AG09319 (cell line): ENCODE data around the gene CORO2B.

Experiments
- DNase-seq: peaks from one replicate; pipeline ENCODE4 v3.0.0-alpha.2; 2010; ENCODE audit warnings: low read depth; ENCODE audit errors: extremely low read depth
- CTCF ChIP-seq: IDR thresholded peaks from 2 replicates; pipeline ENCODE4 v1.5.1; 2011; ENCODE audit warnings: low read depth, mild to moderate bottlenecking, inconsistent platforms, low read length, moderate library complexity

CORO2B gene

GRCh38 chr15:68712886-68713285 is 134.1 kb downstream of the CORO2B start:
- no peak for DNase-seq
- no peak for TF ChIP-seq CTCF

GRCh38 chr15:68713874-68714273 is 135.1 kb downstream of the CORO2B start:
- no peak for DNase-seq
- no peak for TF ChIP-seq CTCF

- no peak for DNase-seq
- no peak for TF ChIP-seq CTCF
Measured at GRCh38 chr15:68715111-68715510, 136.3 kb downstream of the CORO2B start.

GRCh38 chr15:68717951-68718350 is 139.2 kb downstream of the CORO2B start:
- no peak for DNase-seq
- no peak for TF ChIP-seq CTCF

- TF ChIP-seq CTCF = no peak
- no peak for DNase-seq
Measured at GRCh38 chr15:68718468-68718867, 139.7 kb downstream of the CORO2B start.

GRCh38 chr15:68719051-68719450 is 140.3 kb downstream of the CORO2B start:
- DNase-seq = no peak
- no peak for TF ChIP-seq CTCF

- no peak for DNase-seq
Measured at GRCh38 chr15:68719672-68720071, 140.9 kb downstream of the CORO2B start.

More at GRCh38 chr15:68719672-68720071, 140.9 kb downstream of the CORO2B start:
- no peak for TF ChIP-seq CTCF
